ENCODE results near the gene DNASE2.
A peak's percentile ranks its signal among the peaks of the same experiment; 100 is the strongest.
"Not testable (repeated sequence)": the region's sequence is repeated elsewhere in the genome, so short reads cannot be mapped to it uniquely, and the experiment has no call there.

DNASE2 gene, protein sequence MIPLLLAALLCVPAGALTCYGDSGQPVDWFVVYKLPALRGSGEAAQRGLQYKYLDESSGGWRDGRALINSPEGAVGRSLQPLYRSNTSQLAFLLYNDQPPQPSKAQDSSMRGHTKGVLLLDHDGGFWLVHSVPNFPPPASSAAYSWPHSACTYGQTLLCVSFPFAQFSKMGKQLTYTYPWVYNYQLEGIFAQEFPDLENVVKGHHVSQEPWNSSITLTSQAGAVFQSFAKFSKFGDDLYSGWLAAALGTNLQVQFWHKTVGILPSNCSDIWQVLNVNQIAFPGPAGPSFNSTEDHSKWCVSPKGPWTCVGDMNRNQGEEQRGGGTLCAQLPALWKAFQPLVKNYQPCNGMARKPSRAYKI

DNA sequence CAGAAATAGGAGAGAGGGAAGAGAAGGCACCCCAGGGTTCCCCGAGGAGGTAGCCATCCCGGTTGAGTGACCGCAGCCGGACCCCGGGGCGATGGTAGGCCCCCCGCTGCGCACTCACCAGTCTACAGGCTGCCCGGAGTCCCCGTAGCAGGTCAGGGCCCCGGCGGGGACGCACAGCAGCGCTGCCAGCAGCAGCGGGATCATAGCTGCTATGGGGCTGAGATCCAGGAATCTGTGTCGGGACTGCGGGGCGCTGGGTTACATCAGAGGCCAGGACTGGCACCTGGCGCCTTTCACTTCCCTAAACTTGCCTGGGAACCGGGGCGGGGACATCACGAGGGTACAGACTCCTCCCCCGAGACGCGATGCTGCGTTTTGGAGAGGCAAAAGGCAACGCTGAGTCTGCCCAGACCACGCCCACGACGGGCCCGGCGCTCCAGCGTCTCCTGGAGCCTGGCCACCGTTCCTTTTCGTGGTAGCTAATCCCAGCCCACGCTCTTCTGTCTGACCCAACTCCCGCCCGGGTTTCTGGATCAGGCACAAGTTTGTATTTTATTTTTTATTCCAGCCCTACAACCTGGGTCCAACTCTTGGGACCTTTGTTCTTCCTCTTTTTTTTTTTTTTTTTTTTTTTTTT is at the start of gene DNASE2:
Gene DNASE2, minus strand, starts transcription at position 278 of the 637 bp plus-strand sequence. Its CDS starts 74 bp downstream, at position 204.
- peak; percentile 94 for DNase-seq

DNA sequence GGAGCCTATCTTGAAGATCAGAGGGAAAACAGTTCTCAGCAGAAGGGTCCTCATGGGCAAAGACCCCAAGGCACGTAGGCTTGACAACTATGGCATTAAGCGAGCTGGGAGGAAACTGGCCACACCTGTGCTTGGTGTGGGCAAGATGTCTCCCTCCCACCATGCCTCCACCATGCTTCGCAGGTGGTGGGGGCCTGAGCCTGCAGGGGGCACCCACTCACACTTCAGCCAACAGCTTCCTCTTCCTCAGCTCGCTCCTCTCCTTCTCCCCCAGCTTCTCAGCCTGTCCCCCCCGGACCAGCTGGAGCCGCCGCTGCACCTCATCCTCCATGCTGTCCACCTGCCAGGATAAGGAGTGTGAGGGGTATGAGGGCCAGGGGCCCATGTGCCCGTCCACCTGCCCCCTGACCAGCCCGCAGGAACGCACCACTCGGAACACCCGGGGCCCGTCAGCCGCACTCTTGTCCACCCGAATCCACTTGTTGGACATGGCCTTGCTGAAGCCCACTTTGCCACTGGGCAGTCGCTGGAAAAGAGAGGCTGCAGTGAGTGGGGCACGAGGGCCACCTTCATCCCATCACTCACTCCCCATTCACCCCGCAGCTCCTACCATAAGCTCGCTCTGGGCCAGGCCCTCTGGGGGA is 48.9 kb upstream of the DNASE2 start:
- DNase-seq: no peak

DNA sequence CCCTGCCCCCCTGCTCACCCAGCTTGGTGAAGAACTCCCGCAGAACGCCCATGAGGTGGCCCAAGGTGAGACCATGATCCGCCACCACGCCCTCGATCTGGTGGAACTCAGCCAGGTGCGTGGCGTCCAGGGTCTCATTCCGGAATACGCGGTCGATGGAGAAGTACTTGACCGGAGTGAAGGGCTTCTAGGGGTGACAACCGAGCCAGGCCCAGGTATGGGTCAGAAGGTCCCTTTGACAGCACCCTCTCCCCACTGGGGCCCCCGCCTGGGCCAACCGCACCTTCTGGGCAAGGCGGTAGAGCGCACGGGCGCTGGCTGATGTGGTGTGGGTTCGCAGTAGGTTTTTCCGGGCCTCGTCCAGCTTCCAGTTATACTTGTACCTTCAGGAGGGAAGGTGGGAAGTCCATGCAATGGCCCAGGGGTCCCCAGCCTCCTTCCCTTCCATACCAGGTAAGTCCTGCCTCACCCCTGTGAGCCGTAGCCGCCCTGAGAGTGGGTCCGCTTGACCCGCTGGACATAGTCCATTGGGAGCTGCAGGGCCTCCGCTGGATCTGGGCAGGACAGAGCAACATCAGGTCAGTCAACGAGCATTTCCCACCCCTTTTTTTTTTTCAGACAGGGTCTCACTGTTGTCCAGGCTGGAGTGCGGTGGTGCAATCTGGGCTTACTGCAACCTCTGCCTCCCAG is 43.5 kb upstream of the DNASE2 start:
- no peak for DNase-seq

DNA sequence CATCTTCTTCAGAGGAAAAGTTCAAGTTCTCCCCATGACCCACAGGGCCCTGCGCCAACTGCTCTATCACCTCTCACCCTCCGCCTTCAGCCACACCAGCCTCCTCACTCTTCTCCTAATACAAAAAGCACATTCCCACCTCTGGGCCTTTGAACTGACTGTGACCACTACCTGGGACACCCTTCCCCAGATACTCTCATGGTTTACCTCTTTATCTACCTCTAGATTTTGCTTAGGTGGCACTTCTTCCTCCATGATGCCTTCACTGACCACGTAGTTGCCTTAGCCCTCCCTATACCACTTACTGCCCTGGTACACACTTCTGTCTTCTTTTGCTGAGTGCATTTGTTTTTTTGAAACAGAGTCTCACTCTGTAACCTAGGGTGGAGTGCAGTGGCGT is 41.7 kb upstream of the DNASE2 start:
- no peak for DNase-seq

DNA sequence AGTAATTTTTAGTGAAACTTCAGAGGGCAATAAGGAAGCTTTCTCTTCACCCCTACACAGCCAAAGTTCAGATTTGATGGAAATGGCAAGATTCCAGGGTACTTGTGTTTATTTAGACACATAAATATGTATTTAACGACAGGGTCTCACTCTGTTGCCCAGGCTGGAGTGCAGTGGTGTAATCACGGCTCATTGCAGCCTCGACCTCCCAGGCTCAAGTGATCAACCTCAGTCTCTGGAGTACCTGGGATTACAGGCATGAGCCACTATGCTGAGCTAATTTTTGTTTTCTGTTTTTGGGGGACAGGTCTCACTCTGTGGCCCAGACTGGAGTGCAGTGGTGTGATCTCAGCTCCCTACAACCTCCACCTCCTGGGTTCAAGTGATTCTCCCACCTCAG is 39.8 kb upstream of the DNASE2 start:
- DNase-seq: no peak

DNA sequence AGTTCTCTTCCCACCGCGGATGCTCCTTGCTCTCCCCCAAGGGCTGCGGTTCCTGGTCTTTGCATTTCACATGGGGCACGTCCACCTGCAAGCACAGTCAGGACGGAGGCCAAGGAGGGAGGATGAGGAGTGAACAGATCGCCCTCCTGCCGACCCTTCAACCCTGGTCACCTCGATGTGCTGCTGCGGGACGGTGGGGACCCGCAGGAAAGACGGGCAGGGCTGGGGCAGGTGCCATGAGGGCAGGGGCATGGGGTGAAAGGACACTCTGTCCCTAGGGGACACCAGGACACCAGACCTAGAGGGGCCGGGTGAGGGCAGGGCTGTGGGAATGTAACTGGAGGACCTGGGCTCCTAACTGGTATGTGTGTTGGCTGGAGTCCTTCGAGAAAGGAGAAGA is 37.0 kb upstream of the DNASE2 start:
- no peak for DNase-seq

DNA sequence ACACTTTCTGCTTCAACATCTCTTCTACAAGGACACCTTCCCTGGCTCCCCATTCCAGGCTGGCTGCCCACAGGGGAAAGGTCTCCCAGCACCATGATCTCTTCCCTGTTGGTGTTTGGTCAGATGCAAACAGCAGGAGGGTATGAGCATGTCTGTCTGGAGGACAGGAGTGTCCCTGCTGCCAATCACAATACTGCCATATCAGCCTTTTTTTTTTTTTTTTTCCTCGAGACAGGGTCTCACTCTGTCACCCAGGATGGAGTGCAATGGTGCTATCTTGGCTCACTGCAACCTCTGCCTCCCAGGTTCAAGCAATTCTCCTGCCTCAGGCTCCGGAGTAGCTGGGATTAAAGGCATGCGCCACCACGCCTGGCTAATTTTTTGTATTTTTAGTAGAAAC is 34.6 kb upstream of the DNASE2 start:
- DNase-seq: not testable (repeated sequence)

DNA sequence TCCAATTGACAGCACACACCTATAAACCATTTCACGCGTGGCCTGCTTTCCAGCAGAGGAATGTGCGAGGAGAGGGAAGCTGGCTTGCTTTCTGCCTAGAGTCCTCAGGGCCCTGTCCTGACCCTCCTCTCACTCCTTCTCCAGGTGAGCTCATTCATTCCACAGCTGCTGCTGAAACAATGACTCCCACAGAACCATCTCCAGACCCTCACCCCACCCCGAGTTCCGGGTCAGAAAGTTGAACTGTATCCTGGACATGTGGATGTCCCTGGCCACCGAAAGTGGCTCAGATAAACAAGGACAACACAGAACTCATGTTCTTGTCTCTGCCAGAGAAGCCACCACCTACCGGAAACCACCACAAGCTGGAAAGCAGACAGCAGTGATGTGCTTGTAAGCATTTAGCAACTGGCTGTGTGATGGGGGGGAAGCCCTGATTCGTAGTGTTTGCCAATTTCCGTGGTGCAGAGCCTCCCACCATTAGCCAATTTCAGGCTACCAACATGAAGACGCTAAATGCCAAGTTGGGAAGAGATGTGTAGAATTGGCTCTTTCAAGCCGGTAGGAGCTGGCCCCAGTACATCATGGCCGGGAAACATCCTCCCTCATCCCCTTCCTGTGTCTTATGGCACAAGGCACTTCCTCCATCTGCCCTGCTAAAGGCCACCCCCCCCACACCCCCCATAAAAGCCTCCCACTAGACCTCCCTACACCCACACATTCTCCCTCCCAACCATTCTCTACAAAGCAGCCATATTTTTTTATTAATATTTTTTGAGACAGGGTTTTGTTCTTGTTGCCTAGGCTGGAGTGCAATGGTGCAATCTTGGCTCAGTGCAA is 32.8 kb upstream of the DNASE2 start:
- DNase-seq: peak; percentile 52

DNA sequence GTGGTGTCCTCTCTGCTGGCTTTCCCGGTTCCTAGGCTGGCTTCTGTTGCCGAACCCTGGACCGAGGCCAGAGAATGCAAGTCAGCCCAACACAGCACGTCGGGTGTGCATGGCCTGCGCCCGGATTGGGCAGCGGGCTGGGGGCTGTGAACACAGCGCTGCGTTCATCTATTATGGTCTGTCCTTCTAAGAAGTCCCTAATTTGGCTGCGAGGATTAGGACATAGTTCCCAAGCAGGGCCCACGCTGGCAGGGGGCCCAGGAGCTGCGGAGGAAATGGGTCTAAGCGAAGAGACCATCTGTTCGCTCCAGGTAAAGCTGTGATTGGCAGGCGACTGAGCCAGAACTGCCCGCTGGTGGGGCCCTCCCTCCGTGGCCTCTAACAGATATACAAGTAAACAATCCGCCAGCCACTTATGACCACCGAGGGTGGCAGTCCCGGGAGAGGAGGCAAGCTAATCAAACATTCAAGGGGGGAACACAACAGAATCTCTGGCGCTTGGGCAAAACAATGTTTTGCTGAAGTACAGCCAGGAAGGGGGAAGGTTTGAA is 31.8 kb upstream of the DNASE2 start:
- peak; percentile 98 for DNase-seq

DNA sequence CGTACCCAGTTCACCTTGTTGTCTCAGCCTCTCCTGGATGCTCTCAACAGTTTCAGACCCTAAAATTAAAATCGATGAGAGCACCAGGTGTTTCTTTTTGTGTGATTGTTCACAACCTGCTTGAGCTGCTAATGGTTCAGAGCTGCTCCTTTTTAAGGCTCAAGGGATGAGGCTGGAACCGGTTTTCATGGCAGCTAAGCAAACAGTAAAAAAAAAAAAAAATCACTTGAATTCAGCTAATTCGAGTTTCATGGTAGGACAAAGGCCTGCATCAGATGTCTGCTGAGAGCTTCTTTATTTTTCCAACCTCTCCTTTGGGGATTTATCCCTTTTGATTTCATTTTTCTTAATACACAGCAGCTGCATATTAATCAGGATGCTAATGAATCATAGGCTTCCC is 31.3 kb upstream of the DNASE2 start:
- peak; percentile 98 for DNase-seq

DNA sequence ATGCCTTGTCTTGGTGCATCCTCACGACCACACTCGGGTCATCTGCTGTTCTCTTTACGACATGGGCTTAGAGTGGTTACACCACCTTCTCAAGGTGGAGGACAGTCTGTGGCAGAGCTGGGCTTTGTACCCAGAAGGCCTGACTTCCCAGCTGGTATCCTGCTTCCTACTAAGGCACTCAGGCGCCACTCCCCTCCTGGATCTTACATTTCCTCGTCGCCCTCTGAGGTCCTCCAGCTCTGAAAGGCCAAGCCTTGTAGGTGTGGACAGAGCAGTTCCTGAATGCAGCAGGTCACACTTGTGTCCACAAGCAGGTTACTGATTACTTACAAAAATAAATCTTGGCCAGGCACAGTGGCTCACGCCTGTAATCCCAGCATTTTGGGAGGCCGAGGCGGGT is 25.9 kb upstream of the DNASE2 start:
- DNase-seq: no peak

DNA sequence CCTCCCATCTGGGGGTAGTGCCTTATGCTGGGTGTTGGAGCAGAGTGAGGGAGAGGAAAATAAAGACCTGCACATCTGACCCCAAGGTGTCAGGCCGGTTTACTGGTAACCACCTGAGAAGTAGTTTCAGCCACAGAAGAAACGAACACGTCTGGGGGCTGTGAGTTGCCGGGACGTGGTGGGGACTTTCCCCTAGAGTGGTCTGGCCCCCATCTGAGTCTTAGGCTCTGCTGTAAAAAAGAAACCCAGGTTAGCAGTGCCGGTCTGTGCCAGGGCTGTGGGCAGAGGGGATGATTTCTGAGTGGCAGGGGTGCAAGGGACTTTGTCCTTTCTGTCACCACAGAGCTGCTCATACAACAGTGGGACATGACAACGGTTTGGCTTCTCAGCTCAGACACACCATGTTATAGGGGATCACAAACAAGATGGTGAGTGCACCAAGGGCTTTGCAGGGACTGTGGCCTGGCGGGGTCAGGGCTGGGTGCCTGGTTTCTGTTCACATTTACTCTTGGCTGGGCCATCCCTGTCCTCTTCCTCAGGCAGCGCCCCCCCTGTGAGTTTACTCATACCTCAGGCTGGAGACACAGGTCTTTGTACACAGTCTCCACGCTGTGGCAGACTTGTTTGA is 18.8 kb upstream of the DNASE2 start:
- no peak for DNase-seq

DNA sequence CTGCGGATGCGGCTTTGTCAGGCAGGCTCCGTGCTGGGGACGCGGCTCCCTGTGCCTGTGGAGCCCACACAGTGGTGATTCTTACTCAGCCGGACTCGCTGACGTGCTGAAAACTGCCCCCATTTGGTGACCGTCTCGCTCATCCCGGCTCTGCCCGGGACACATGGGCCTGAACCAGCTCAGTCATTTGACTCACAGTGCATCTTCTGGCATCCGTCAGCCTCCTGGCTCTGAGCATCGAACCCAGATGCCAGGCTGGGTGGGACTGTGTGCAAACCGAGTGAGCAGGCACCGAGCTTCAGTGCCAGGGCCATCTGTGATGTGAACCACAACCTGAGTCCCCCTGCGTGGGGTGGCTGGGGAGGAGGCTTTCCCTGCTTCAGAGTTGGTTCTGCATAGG is 15.2 kb upstream of the DNASE2 start:
- no peak for DNase-seq

DNA sequence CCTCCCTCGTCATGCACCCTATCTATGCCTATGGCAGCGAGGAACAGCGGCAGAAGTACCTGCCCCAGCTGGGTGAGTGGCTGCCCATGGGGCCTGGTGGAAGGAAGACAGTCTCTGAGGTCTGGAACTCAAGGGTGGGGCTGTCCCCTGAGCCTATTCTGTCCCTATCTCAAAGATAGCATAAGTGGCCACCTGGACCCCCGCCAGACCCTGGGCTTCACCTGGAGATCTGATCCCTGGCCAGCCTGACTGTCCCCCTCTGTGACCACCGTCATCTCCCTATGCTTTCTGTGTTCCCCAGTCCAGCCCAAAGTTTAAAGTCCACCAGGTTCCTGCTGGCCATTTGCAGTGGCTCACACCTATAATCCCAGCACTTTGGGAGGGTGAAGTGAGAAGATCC is 12.3 kb upstream of the DNASE2 start:
- no peak for DNase-seq

DNA sequence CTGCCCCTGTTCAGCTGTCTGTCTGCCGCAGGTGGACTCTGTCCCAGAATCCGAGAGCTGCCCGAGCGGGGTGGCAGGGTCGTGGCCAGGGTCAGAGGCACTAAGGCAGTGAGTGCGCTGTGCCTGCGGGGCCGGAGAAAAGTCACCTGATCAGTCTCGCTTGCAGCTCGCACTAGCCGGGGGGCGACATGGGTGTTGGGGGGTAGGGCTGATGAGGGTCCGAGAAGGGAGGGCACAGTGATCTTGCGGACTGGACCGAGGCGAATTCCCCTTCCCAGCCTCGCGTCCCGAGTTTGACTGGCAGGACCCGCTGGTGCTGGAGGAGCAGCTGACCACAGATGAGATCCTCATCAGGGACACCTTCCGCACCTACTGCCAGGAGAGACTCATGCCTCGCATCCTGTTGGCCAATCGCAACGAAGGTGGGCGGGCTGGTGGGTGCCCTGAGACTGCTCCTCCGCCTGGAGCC is 10.3 kb upstream of the DNASE2 start:
- no peak for DNase-seq

DNA sequence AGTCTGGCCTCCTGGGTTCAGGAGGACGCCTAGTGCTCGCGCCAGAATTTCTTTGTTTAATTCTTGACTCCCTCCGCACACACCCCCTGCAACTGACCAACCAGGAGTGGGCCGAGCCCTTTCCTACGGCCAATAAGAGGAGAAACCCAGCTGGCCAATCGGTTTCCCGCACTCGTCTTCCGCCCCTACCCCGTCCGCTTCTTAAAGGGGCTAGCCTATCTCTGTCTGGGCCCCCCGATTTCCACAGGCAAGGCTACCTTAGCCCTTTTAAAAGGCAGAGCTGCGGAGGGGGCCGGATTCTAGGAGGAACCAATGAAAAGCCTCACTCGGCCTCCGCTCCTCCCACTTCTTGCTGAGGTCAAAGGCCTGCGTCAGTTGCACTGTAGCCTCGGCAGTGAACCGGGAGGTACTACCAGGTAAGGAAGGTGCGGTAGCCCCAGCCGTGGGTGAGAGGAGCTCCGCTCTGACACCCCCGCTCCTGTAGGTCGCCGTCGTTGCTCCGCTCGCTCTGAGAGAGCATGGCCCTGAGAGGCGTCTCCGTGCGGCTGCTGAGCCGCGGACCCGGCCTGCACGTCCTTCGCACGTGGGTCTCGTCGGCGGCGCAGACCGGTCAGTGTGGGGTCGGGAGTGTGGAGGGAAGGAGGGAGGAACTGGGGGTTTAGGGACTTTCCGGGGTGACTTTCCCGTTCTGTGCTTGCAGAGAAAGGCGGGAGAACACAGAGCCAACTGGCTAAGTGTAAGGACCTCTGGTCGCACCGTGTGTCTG is 9.7 kb upstream of the DNASE2 start, which contains the start of gene GCDH:
Gene GCDH, plus strand, starts transcription at position 374 of the 766 bp plus-strand sequence. Its CDS starts 145 bp downstream, at position 519.
- peak; percentile 99 for DNase-seq

DNA sequence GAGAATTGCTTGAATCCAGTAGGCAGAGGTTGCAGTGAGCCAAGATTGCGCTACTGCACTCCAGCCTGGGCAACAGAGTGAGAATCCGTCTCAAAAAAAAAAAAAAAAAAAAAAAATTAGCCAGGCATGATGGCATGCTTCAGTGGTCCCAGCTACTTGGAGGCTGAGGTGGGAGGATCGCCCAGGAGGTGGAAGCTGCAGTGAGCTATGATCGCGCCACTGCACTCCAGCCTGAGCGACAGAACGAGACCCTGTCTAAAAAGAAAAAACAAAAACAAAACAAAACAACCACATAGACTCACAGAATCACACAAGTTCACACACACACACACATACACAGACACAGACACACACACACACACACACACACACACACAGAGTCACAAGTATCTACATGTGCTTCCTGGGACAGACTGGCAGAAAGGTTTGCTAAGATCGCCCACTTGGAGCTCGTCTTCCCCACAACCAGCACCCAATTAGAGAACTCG is 9.1 kb upstream of the DNASE2 start:
- not testable (repeated sequence) for DNase-seq

DNA sequence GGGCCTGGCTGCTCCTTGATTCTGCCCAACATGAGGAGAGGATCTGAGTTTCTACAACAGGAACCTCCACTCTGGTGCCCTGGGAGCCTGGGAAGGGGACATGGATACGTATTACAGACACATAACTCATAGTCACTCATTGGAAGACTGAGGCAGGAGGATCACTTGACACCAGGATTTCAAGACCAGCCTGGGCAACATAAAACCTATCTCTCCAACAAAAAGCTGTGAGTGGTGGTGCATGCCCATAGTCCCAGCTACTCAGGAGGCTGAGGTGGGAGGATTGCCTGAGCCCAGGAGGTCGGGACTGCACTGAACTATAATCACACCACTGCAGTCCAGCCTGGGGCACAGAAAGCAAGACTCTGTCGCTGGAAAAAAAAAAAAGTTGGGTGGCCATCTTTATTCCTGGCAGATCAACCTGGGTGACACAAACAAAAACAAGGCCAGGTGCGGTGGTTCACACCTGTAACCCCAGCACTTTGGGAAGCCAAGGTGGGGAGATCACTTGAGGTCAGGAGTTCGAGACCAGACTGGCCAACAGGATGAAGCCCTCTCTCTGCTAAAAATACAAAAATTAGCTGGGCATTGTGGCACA is 6.9 kb upstream of the DNASE2 start:
- DNase-seq: no peak

DNA sequence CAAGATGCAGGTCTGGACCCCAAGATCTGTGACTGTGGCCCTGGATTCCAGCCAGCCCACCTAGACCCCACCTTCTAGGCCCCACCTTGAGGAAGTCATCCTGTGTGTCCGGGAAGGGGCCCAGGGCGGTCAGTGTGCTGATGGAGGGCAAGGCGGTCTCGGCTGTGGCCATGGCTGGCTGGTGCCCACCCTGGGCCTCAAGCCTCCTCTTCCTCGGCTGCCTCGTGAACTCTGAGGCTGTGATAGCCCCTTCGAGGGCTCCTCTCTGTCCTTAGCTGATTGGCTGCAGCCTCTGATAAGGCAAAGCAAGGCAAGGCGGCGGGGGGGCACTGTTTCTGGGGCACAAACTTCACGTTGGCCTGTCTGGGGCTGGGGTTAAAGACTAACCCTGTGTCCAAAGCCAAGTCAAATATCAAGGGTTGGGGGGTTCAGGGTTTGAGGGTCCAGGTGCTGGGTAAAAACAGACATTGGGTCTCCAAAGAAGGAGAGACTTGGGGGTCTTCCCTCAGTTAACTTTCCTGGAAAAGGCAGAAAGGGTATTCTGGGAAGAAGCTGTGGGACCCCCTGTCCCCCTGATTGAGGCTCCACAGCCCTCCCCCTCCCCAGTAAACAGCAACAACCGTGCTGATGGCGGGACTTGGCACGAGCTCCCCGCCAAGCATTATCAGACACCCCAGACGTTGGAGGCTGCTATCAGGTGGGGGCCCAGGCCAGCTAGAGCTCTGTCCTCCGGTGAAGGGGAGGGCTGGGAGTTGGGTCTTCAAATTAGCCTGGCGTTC is 5.9 kb upstream of the DNASE2 start, which contains the start of gene KLF1:
Gene KLF1, minus strand, starts transcription at position 233 of the 779 bp plus-strand sequence. Its CDS starts 61 bp downstream, at position 172.
- DNase-seq: no peak

Data from DMS153 (cell line).